HEK293 (cell line): ENCODE data around the gene B4GALNT4.

Experiments
- BCL11A ChIP-seq: fragments of 450-650 bp; formaldehyde crosslinking; IDR thresholded peaks from 2 replicates; pipeline ENCODE4 v1.5.1; 2016; ENCODE audit warnings: low read depth, missing biosample characterization, missing genetic modification characterization
- BCL6B ChIP-seq: fragments of 450-650 bp; formaldehyde crosslinking; IDR thresholded peaks from 2 replicates; pipeline ENCODE4 v1.5.1; 2017; ENCODE audit warnings: missing biosample characterization, missing genetic modification characterization
- CTCF ChIP-seq: fragments of 450-650 bp; formaldehyde crosslinking; IDR thresholded peaks from 2 replicates; pipeline ENCODE4 v1.5.1; 2016; ENCODE audit warnings: missing biosample characterization, missing genetic modification characterization
- ELK4 ChIP-seq: IDR thresholded peaks from 2 replicates; pipeline ENCODE4 v1.6.1; 2011; ENCODE audit warnings: mild to moderate bottlenecking, low read depth, low read length, borderline replicate concordance
- YY1 ChIP-seq: fragments of 450-650 bp; formaldehyde crosslinking; IDR thresholded peaks from 2 replicates; pipeline ENCODE4 v1.5.1; 2018; ENCODE audit warnings: missing biosample characterization, missing genetic modification characterization
- ZBTB21 ChIP-seq: fragments of 450-650 bp; formaldehyde crosslinking; IDR thresholded peaks from 2 replicates; pipeline ENCODE4 v1.5.1; 2017; ENCODE audit warnings: missing biosample characterization, missing genetic modification characterization
- ZBTB7A ChIP-seq: fragments of 450-650 bp; formaldehyde crosslinking; IDR thresholded peaks from 2 replicates; pipeline ENCODE4 v1.5.1; 2016; ENCODE audit warnings: low read depth, missing biosample characterization, missing genetic modification characterization
- ZFP3 ChIP-seq: fragments of 450-650 bp; formaldehyde crosslinking; IDR thresholded peaks from 2 replicates; pipeline ENCODE4 v1.5.1; 2016; ENCODE audit warnings: low read depth, missing biosample characterization, missing genetic modification characterization
- ZFP37 ChIP-seq: fragments of 450-650 bp; formaldehyde crosslinking; IDR thresholded peaks from 2 replicates; pipeline ENCODE4 v1.5.1; 2016; ENCODE audit warnings: missing biosample characterization, missing genetic modification characterization
- ZNF274 ChIP-seq, 2 experiments: fragments of 200-500 bp in 1 of 2; fragments of 450-650 bp in 1 of 2; sonication (Bioruptor generic) in 1 of 2; formaldehyde crosslinking in 1 of 2; IDR thresholded peaks; 2 replicates each; pipeline versions ENCODE4 v1.5.1 to v1.6.1; 2014 to 2016; ENCODE audit warnings: borderline replicate concordance in 1 of 2, inconsistent platforms in 1 of 2, low read length in 1 of 2, missing biosample characterization in 1 of 2, missing genetic modification characterization in 1 of 2
- ZNF280D ChIP-seq: fragments of 450-650 bp; formaldehyde crosslinking; IDR thresholded peaks from 2 replicates; pipeline ENCODE4 v1.5.1; 2016; ENCODE audit warnings: missing biosample characterization, missing genetic modification characterization
- ZNF416 ChIP-seq: fragments of 450-650 bp; formaldehyde crosslinking; IDR thresholded peaks from 2 replicates; pipeline ENCODE4 v1.5.1; 2016; ENCODE audit warnings: missing biosample characterization, missing genetic modification characterization
- ZNF510 ChIP-seq: fragments of 450-650 bp; formaldehyde crosslinking; IDR thresholded peaks from 2 replicates; pipeline ENCODE4 v1.5.1; 2018; ENCODE audit warnings: mild to moderate bottlenecking, missing genetic modification characterization, missing biosample characterization; ENCODE audit not compliant: insufficient replicate concordance

GRCh38 chr11:342328-342727 lies 27.0 kb upstream of the B4GALNT4 start:
- no peak for TF ChIP-seq YY1 (tag by site-specific recombination)
- TF ChIP-seq ELK4, result no peak
- TF ChIP-seq CTCF (tag by site-specific recombination), result no peak
- no peak for TF ChIP-seq BCL6B
- TF ChIP-seq BCL11A (tag by site-specific recombination), result no peak
- no peak for TF ChIP-seq ZNF280D (tag by site-specific recombination)
- no peak for TF ChIP-seq ZBTB21
- no peak for TF ChIP-seq ZNF274 (IDR thresholded peaks at IDR 0.05; ENCODE audit: low read length)
- no peak for TF ChIP-seq ZNF274 (tag by site-specific recombination; IDR thresholded peaks at IDR 0.05; ENCODE audit: borderline replicate concordance)
- no peak for TF ChIP-seq ZFP37
- TF ChIP-seq ZFP3 (tag by site-specific recombination), result no peak
- TF ChIP-seq ZBTB7A, result no peak
- TF ChIP-seq ZNF510, result no peak
- TF ChIP-seq ZNF416 (tag by site-specific recombination), result no peak
